ENCODE results near the gene ADGRA1.

DNA sequence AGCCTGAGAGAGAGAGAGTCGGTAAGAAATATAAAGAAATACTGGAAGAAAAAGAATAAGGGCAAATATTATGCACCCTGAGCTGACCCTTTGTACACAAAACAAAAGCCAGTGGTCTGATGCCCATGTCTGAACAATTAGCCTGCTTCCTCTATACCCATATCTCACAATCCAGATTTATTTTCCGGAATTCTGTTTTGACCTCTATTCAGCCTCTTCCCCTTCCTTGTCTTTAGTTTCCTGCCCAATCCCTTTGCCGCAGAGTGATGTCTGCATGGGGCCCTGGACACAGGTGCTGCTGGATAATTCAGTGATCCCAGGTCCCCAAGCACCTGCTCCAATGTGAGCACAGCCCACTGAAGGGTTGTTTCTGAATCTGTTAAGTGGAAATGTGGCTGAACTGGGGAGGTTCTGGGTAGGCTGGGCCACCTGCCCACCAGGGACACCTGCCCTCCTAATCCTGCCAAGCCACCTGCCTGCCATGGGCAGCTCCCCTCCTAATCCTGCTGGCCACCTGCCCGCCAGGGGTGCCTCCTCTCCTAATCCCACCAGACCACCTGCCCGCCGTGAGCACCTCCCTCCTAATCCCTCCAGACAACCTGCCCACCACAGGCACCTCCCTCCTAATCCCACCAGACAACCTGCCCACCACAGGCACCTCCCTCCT, 23.0 kb downstream of the ADGRA1 start:
- TF ChIP-seq, protein P1, sequence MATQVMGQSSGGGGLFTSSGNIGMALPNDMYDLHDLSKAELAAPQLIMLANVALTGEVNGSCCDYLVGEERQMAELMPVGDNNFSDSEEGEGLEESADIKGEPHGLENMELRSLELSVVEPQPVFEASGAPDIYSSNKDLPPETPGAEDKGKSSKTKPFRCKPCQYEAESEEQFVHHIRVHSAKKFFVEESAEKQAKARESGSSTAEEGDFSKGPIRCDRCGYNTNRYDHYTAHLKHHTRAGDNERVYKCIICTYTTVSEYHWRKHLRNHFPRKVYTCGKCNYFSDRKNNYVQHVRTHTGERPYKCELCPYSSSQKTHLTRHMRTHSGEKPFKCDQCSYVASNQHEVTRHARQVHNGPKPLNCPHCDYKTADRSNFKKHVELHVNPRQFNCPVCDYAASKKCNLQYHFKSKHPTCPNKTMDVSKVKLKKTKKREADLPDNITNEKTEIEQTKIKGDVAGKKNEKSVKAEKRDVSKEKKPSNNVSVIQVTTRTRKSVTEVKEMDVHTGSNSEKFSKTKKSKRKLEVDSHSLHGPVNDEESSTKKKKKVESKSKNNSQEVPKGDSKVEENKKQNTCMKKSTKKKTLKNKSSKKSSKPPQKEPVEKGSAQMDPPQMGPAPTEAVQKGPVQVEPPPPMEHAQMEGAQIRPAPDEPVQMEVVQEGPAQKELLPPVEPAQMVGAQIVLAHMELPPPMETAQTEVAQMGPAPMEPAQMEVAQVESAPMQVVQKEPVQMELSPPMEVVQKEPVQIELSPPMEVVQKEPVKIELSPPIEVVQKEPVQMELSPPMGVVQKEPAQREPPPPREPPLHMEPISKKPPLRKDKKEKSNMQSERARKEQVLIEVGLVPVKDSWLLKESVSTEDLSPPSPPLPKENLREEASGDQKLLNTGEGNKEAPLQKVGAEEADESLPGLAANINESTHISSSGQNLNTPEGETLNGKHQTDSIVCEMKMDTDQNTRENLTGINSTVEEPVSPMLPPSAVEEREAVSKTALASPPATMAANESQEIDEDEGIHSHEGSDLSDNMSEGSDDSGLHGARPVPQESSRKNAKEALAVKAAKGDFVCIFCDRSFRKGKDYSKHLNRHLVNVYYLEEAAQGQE (IDR thresholded peaks at IDR 0.05; ENCODE audit: borderline replicate concordance in 1 of 2, low read depth in 1 of 2, low read length in 2 of 2): no peak
- TF ChIP-seq ZNF556 (CRISPR knock-in tag; IDR thresholded peaks at IDR 0.05; ENCODE audit: borderline replicate concordance): no peak

Measured in HepG2 (cell line).